Measurements from ENCODE around the gene PNPLA7. TPM values are rescaled to one million over a fixed set of nuclear protein-coding genes. Genes with fewer than 3 reads are reported as not detected.

The PNPLA7 gene
- total and polyA plus RNA-seq, 2 donors (not counting 1 experiment from before 2014, with no cell fraction given) = 18.7 to 29.9 TPM

Other genes starting within 250 kb of the PNPLA7 start
- 11.4 and 11.5 TPM in 2 replicates for gene NRARP, start 248.1 kb downstream of the PNPLA7 start, total RNA-seq
- 4.3 and 5.7 TPM in 2 replicates for gene NRARP, start 248.1 kb downstream of the PNPLA7 start, polyA plus RNA-seq
- 23.7 and 25.1 TPM in 2 replicates for gene EXD3, start 127.2 kb downstream of the PNPLA7 start, total RNA-seq
- gene EXD3, start 127.2 kb downstream of the PNPLA7 start, polyA plus RNA-seq = 21.3 and 22.5 TPM in 2 replicates
- gene NOXA1, start 127.0 kb downstream of the PNPLA7 start, total RNA-seq = 5.7 and 8.4 TPM in 2 replicates
- 5.1 and 7.7 TPM in 2 replicates for gene NOXA1, start 127.0 kb downstream of the PNPLA7 start, polyA plus RNA-seq
- gene ENTPD8, start 109.0 kb downstream of the PNPLA7 start, total RNA-seq = not detected in 2 replicates
- not detected in 2 replicates for gene ENTPD8, start 109.0 kb downstream of the PNPLA7 start, polyA plus RNA-seq
- 28.7 and 35.7 TPM in 2 replicates for gene NSMF, start 91.1 kb downstream of the PNPLA7 start, total RNA-seq
- gene NSMF, start 91.1 kb downstream of the PNPLA7 start, polyA plus RNA-seq = 59.4 and 82.1 TPM in 2 replicates
- gene MRPL41, start 1.5 kb upstream of the PNPLA7 start, total RNA-seq = 70.9 and 74.9 TPM in 2 replicates
- 54.6 and 59.2 TPM in 2 replicates for gene MRPL41, start 1.5 kb upstream of the PNPLA7 start, polyA plus RNA-seq
- 64.7 and 69.1 TPM in 2 replicates for gene DPH7, start 28.5 kb upstream of the PNPLA7 start, total RNA-seq
- gene DPH7, start 28.5 kb upstream of the PNPLA7 start, polyA plus RNA-seq = 93.8 and 105 TPM in 2 replicates
- 24.1 and 25.5 TPM in 2 replicates for gene ZMYND19, start 40.1 kb upstream of the PNPLA7 start, total RNA-seq
- 21.9 and 22.0 TPM in 2 replicates for gene ZMYND19, start 40.1 kb upstream of the PNPLA7 start, polyA plus RNA-seq
- 89.2 and 96.6 TPM in 2 replicates for gene ARRDC1, start 55.3 kb upstream of the PNPLA7 start, total RNA-seq
- 227 and 258 TPM in 2 replicates for gene ARRDC1, start 55.3 kb upstream of the PNPLA7 start, polyA plus RNA-seq
- 394 and 411 TPM in 2 replicates for gene EHMT1, start 68.6 kb upstream of the PNPLA7 start, total RNA-seq
- 92.1 and 101 TPM in 2 replicates for gene EHMT1, start 68.6 kb upstream of the PNPLA7 start, polyA plus RNA-seq

Data from B cell (primary cell).